Loucy (cell line): ENCODE data around the gene SERPINA9.

ENCODE experiments used
- CTCF ChIP-seq: fragments of 200-600 bp; sonication (generic); conservative IDR thresholded peaks from 2 replicates; pipeline ENCODE4 v1.5.1; 2014; ENCODE audit warnings: mild to moderate bottlenecking, antibody characterized with exemption, low read length
- EZH2phosphoT487 ChIP-seq: fragments of 200-600 bp; IDR thresholded peaks from 2 replicates; pipeline ENCODE4 v1.6.1; 2018; ENCODE audit warnings: antibody characterized with exemption, mild to moderate bottlenecking, moderate library complexity, borderline replicate concordance

DNA sequence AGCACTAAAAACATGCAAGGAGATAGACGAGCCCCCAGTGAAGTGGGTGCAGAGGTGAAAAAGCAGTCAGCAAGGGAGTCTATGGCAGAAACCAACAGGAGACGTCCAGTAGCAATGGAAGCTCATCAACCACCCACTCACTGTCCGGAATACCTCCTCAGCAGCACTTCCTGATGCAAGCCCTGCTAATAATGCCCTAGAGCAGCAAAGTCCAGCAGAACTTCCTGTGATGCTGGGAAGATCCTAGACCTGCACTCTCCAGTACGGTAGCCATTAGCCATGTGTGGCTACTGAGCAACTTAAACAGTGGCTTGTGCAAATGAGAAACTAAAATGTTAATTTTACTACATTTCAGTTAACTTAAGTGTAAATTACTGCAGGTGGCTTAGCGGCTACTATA is 11.0 kb downstream of the SERPINA9 start:
- TF ChIP-seq CTCF, result no peak
- TF ChIP-seq EZH2phosphoT487, result no peak
